ENCODE results near the gene NPTX2.

- no peak for TF ChIP-seq EZH2 (IDR thresholded peaks at IDR 0.05; ENCODE audit: low read depth, low read length, severe bottlenecking)
- TF ChIP-seq POLR2A (IDR thresholded peaks at IDR 0.05; ENCODE audit: control extremely low read depth in 1 of 2, low read depth in 2 of 2, low read length in 2 of 2), result no peak
Measured at GRCh38 chr7:98653601-98654310, 36.7 kb downstream of the NPTX2 start.
